Psoas muscle (tissue), 8 donors: Measurements from ENCODE around the gene SNX8. TPM values are rescaled to one million over a fixed set of nuclear protein-coding genes. Genes with fewer than 3 reads are reported as not detected.

Experiments used
- ATAC-seq, 4 donors: fragments of 200-7000 bp; cut with Tn5 transposase; one replicate each; pipeline ENCODE4 v1.9.1; 2020; ENCODE audit warnings: moderate library complexity in 3 of 4, mild to moderate bottlenecking in 2 of 4
- DNase-seq, 2 donors: peaks; one replicate each; pipeline ENCODE4 v3.0.0-alpha.2; 2020
- H3K27ac ChIP-seq: fragments of 200-600 bp; one replicate; pipeline ENCODE4 v1.8.0; 2022
- H3K27me3 ChIP-seq, 3 donors: fragments of 200-600 bp in 1 of 3; one replicate each; pipeline versions ENCODE4 v1.6.1 to v1.8.0; 2013 to 2022; ENCODE audit warnings: low read length in 2 of 3, mild to moderate bottlenecking in 2 of 3, moderate library complexity in 1 of 3; ENCODE audit not compliant: insufficient read depth in 3 of 3
- H3K36me3 ChIP-seq, 2 donors: fragments of 200-600 bp in 1 of 2; one replicate each; pipeline versions ENCODE4 v1.6.1 to v1.8.0; 2013 to 2022; ENCODE audit warnings: low read depth in 1 of 2, mild to moderate bottlenecking in 1 of 2, moderate library complexity in 1 of 2; ENCODE audit not compliant: insufficient read depth in 1 of 2
- H3K4me1 ChIP-seq: fragments of 200-600 bp; one replicate; pipeline ENCODE4 v1.8.0; 2022
- H3K4me3 ChIP-seq: fragments of 200-600 bp; one replicate; pipeline ENCODE4 v1.8.0; 2022; ENCODE audit warnings: mild to moderate bottlenecking
- H3K9me3 ChIP-seq: fragments of 200-600 bp; one replicate; pipeline ENCODE4 v1.8.0; 2022
- WGBS, 3 donors: extraction: QIAGEN DNeasy Blood & Tissue Kit; methylation state at CpG; one replicate each; pipeline versions ENCODE4 v1.1.6 to v1.1.7; 2013; 5-methylcytosine and 5-hydroxymethylcytosine counted together
- intact Hi-C, 2 donors: fragments of 100-400 bp; cut with DNase I; formaldehyde crosslinking; loops; one replicate each; pipeline versions ENCODE4 v1.11.0 to v1.14.2; 2022
- polyA plus RNA-seq, 3 donors: library from polyadenylated mRNA; stranded (reverse); fragments of 200-250 nt; gene quantifications; one replicate each; pipeline ENCODE4 v1.2.3, GENCODE V29; 2013
- total RNA-seq, 4 donors: library from RNA; stranded (reverse); fragmentation: NEBNext Ultra II Directional in 2 of 4; extraction: Animal tissue kit (Norgen Biotek cat#: 25700) in 2 of 4; gene quantifications; one replicate each; pipeline versions ENCODE4 v1.2.1 to v1.2.4, GENCODE V29; 2021 to 2023
- TF ChIP-seq, protein P1 (sequence below): fragments of 200-600 bp; IDR thresholded peaks from one replicate; pipeline ENCODE4 v1.8.0; 2022; ENCODE audit warnings: antibody characterized with exemption
- donor health status: healthy with polysubstance abuse.
- donor health status: DM: no; HTN: no; CAD: no; lungs with moderate emphysema.
- donor health status: Bipolar disorder and iron deficiency.
- donor health status: healthy.
- donor health status: DM: yes; HTN: yes; CAD: no.
- donor health status: DM: no; HTN: no; CAD: no.
- donor health status: DM: no; HTN: no; CAD: no.
- donor health status: DM: yes; HTN: yes; CAD: no.

Gene SNX8
- total and polyA plus RNA-seq, 7 donors: 8.4 to 25.1 (median 14.3) TPM

DNA sequence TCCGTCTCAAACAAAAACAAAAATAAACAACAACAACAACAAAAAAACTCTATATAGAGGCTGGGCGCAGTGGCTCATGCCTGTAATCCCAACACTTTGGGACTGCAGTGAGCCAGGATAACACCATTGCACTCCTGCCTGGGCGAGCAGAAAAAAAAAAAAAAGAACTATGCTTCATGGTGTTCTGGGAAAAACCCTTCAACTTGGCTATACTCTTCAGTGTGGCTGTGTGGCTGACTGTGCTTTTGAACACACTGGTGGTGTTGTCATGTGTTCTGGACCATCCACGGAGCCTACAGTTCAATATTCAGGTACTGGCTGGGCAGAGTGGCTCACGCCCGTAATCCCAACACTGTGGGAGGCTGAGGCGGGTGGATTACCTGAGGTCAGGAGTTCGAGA, 26.5 kb downstream of the SNX8 start:
- H3K27me3 ChIP-seq: no peaks in the 10 kb centered on the region
- H3K27ac ChIP-seq: no peak overlapping the region
- H3K9me3 ChIP-seq: no peaks in the 10 kb centered on the region
- ATAC-seq (no peak), DNase-seq (no peak)
- H3K4me1 ChIP-seq: no peaks in the 10 kb centered on the region
- no peaks in the 10 kb centered on the region for H3K36me3 ChIP-seq
- TF ChIP-seq, protein P1, sequence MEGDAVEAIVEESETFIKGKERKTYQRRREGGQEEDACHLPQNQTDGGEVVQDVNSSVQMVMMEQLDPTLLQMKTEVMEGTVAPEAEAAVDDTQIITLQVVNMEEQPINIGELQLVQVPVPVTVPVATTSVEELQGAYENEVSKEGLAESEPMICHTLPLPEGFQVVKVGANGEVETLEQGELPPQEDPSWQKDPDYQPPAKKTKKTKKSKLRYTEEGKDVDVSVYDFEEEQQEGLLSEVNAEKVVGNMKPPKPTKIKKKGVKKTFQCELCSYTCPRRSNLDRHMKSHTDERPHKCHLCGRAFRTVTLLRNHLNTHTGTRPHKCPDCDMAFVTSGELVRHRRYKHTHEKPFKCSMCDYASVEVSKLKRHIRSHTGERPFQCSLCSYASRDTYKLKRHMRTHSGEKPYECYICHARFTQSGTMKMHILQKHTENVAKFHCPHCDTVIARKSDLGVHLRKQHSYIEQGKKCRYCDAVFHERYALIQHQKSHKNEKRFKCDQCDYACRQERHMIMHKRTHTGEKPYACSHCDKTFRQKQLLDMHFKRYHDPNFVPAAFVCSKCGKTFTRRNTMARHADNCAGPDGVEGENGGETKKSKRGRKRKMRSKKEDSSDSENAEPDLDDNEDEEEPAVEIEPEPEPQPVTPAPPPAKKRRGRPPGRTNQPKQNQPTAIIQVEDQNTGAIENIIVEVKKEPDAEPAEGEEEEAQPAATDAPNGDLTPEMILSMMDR: no peak
- intact Hi-C loops: no loop called here
- H3K4me3 ChIP-seq: no peak overlapping the region
- 92 to 97% (median 94%) methylated on average over 8 of the region's 8 CpGs for WGBS, 3 donors

DNA sequence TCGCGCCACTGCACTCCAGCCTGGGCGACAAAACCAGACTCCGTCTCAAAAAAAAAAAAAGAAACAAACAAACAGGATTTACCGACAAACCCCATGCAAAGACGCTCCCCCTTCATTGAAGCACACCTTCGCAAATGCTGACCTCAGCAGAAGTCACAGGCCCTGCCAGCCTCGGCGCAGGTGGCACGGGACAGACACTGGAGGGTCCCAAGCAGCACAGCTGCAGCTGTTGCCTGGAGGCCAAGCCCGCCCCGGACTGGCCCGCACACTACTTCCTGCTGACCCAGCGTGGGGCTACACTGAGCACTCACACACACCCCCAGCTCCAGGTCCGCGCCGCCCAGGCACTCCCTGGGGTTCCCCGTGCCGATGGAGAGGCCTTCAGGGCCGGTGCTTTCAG, 31.2 kb downstream of the SNX8 start:
- 73 to 81% (median 73%) methylated on average over 16 to 20 of the region's 20 CpGs for WGBS, 3 donors
- H3K4me1 ChIP-seq: no peaks in the 10 kb centered on the region
- no peak for DNase-seq
- no peaks in the 10 kb centered on the region for H3K36me3 ChIP-seq
- ATAC-seq: no peak
- no peaks in the 10 kb centered on the region for H3K9me3 ChIP-seq
- no peak overlapping the region for H3K27ac ChIP-seq
- intact Hi-C loops: no loop called here
- H3K27me3 ChIP-seq: no peaks in the 10 kb centered on the region
- TF ChIP-seq, protein P1: no peak
- no peak overlapping the region for H3K4me3 ChIP-seq

DNA sequence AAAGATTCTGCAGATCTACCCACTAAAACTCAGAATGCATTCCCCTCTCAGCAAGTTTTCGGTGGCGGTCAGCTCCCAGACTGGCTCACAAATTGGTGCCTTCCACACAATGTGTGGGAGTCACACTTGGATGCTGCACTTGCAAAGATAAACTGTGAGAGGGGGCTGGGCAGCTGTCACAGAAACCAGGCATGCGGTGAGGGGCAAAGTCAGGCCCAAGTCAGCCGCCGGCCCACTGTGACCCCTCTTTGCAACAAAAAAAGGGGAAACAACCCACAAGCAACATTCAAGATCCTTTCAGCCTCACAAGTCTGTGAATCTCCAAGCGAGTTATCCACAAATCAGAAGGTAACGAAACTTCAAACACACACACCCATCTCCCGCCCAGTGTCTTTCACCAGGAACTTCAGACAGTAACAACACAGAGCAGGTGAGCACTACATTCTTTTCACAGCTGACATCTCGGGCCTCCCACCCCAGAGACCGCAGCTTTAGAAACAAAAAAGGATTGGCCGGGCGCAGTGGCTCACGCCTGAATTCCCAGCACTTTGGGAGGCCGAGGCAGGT, 32.0 kb downstream of the SNX8 start:
- TF ChIP-seq, protein P1: no peak
- Histone ChIP-seq H3K36me3 (peaks cover 0 to under 1% of the 10 kb centered on the region in 2 donors), H3K4me1 (no peaks in the 10 kb centered on the region), H3K27ac (no peak overlapping the region), H3K4me3 (no peak overlapping the region), H3K9me3 (no peaks in the 10 kb centered on the region), H3K27me3 (no peaks in the 10 kb centered on the region)
- 86 to 91% (median 90%) methylated on average over 14 of the region's 14 CpGs for WGBS, 3 donors
- intact Hi-C loops: no loop called here
- ATAC-seq (no peak), DNase-seq (no peak)

DNA sequence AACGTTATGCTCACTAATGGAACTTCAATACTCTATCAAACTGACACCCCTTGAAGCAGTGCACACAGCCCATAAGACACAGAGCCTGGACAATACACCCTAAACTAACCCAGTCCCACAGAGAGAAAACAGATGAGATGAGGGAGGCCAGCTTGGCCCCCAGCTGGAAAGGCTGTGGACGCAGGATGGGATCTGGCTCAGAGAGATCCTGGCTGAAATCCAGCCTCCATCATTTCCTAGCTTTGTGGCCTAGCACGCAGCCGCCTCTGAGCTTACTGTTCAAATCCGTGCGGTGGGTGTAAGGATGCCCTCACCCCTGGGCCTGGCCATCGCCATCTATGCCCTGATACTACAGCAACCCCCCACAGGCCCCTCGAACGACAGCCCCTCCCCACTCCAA, 32.7 kb downstream of the SNX8 start:
- ATAC-seq (peak in 1 of 4 donors; percentile 22), DNase-seq (no peak)
- H3K9me3 ChIP-seq: no peaks in the 10 kb centered on the region
- no peak overlapping the region for H3K27ac ChIP-seq
- H3K27me3 ChIP-seq: no peaks in the 10 kb centered on the region
- no peaks in the 10 kb centered on the region for H3K4me1 ChIP-seq
- TF ChIP-seq, protein P1: no peak
- peaks cover 0 to 5% of the 10 kb centered on the region in 2 donors for H3K36me3 ChIP-seq
- 30 to 43% (median 36%) methylated on average over 9 of the region's 9 CpGs for WGBS, 3 donors
- no peak overlapping the region for H3K4me3 ChIP-seq
- intact Hi-C loops: no loop called here

DNA sequence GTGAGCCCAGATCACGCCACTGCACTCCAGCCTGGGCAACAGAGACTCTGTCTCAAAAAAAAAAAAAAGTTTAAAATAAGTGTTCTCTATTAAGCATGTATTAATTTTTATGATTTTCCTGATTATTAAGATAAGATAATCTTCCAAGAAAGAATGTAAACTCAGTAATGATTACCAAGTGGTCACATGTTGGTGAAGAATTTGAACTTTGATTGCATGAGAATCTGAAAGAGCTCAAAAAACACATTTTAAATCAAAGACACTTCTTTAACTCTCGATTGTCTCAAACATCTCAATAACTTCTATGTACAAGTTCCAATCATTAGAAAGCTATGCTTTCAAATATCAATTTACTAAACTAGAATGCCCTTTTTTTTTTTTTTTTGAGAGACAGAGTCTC, 33.8 kb downstream of the SNX8 start:
- Histone ChIP-seq H3K4me3 (no peak overlapping the region), H3K27ac (no peak overlapping the region), H3K27me3 (no peaks in the 10 kb centered on the region), H3K36me3 (peaks cover 0 to 5% of the 10 kb centered on the region in 2 donors), H3K4me1 (no peaks in the 10 kb centered on the region), H3K9me3 (no peaks in the 10 kb centered on the region)
- TF ChIP-seq, protein P1: no peak
- DNase-seq (no peak), ATAC-seq (no peak)
- WGBS, 3 donors: 90 to 96% (median 96%) methylated on average over 2 of the region's 2 CpGs
- intact Hi-C loops: no loop called here
